ENCODE results near the gene PIAS4. TPM values are rescaled to one million over a fixed set of nuclear protein-coding genes. Genes with fewer than 3 reads are reported as not detected.

Gene PIAS4
- polyA plus RNA-seq, 1 donor (not counting 4 experiments of a cell fraction or from before 2014, with no cell fraction given), result 7.5 TPM

- Histone ChIP-seq H3K36me3 (ENCODE audit: control insufficient read depth in 2 of 2, extremely low read depth in 1 of 2, insufficient read depth in 2 of 2, low read length in 2 of 2) (peaks cover 25 to 28% of the 10 kb centered on the region in 2 experiments), H3K9me1 (ENCODE audit: control insufficient read depth, extremely low read depth, insufficient read depth, low read length) (no peaks in the 10 kb centered on the region), H3K27me3 (ENCODE audit: control insufficient read depth, extremely low read depth, insufficient read depth, low read length) (no peaks in the 10 kb centered on the region), H2AFZ (ENCODE audit: control insufficient read depth, low read length) (no peak overlapping the region), H4K20me1 (ENCODE audit: control insufficient read depth, extremely low read depth, insufficient read depth, low read length) (peaks cover 28% of the 10 kb centered on the region), H3K4me2 (ENCODE audit: control insufficient read depth, extremely low read depth, insufficient read depth, low read depth, low read length) (peak overlapping the region; percentile 95), H3K9ac (ENCODE audit: control insufficient read depth, extremely low read depth, insufficient read depth, low read length) (peak overlapping the region; percentile 85), H3K79me2 (ENCODE audit: control insufficient read depth, insufficient read depth, low read length) (peaks cover 54% of the 10 kb centered on the region), H3K9me3 (ENCODE audit: control insufficient read depth, low read depth, low read length) (no peaks in the 10 kb centered on the region), H3K27ac (ENCODE audit: control insufficient read depth, insufficient read depth, low read length) (peak overlapping the region; percentile 94), H3K4me1 (ENCODE audit: control insufficient read depth, extremely low read depth, insufficient read depth, low read length) (peaks cover 22% of the 10 kb centered on the region), H3K4me3 (ENCODE audit: control insufficient read depth in 2 of 3, extremely low read depth in 1 of 3, insufficient read depth in 2 of 3, low read depth in 1 of 3, low read length in 3 of 3) (peak overlapping the region; percentile 46 to 93 (median 79))
- TF ChIP-seq EZH2 (IDR thresholded peaks at IDR 0.05; ENCODE audit: low read length), result no peak
- TF ChIP-seq, protein P1, sequence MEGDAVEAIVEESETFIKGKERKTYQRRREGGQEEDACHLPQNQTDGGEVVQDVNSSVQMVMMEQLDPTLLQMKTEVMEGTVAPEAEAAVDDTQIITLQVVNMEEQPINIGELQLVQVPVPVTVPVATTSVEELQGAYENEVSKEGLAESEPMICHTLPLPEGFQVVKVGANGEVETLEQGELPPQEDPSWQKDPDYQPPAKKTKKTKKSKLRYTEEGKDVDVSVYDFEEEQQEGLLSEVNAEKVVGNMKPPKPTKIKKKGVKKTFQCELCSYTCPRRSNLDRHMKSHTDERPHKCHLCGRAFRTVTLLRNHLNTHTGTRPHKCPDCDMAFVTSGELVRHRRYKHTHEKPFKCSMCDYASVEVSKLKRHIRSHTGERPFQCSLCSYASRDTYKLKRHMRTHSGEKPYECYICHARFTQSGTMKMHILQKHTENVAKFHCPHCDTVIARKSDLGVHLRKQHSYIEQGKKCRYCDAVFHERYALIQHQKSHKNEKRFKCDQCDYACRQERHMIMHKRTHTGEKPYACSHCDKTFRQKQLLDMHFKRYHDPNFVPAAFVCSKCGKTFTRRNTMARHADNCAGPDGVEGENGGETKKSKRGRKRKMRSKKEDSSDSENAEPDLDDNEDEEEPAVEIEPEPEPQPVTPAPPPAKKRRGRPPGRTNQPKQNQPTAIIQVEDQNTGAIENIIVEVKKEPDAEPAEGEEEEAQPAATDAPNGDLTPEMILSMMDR (optimal IDR thresholded peaks at IDR 0.05 in 1 of 3, IDR thresholded peaks at IDR 0.05 in 1 of 3, conservative IDR thresholded peaks at IDR 0.05 in 1 of 3; ENCODE audit: extremely low read depth in 1 of 3, insufficient read depth in 2 of 3, low read length in 3 of 3), result no peak
- dilution Hi-C loops (cut with MboI; ENCODE audit: extremely low pct_ligation_motif_present, low sequenced_read_pairs), result no loop called here
- peak; percentile 78 for DNase-seq (ENCODE audit: low read depth, low spot score)
- FAIRE-seq, result peak; percentile 77
These were observed 38.7 kb upstream of the PIAS4 start for GRCh38 chr19:3968556-3969434.

GRCh38 chr19:3969435-3970312 is 37.9 kb upstream of the PIAS4 start:
- peak overlapping the region; percentile 85 for H3K9ac ChIP-seq (ENCODE audit: control insufficient read depth, extremely low read depth, insufficient read depth, low read length)
- H3K27me3 ChIP-seq (ENCODE audit: control insufficient read depth, extremely low read depth, insufficient read depth, low read length), result no peaks in the 10 kb centered on the region
- no peak overlapping the region for H2AFZ ChIP-seq (ENCODE audit: control insufficient read depth, low read length)
- peak overlapping the region; percentile 79 to 94 (median 93) for H3K4me3 ChIP-seq (ENCODE audit: control insufficient read depth in 2 of 3, extremely low read depth in 1 of 3, insufficient read depth in 2 of 3, low read depth in 1 of 3, low read length in 3 of 3)
- H3K4me2 ChIP-seq (ENCODE audit: control insufficient read depth, extremely low read depth, insufficient read depth, low read depth, low read length), result peak overlapping the region; percentile 95
- peak; percentile 50 for DNase-seq (ENCODE audit: low read depth, low spot score)
- no peaks in the 10 kb centered on the region for H3K9me3 ChIP-seq (ENCODE audit: control insufficient read depth, low read depth, low read length)
- peaks cover 28% of the 10 kb centered on the region for H4K20me1 ChIP-seq (ENCODE audit: control insufficient read depth, extremely low read depth, insufficient read depth, low read length)
- peaks cover 22% of the 10 kb centered on the region for H3K4me1 ChIP-seq (ENCODE audit: control insufficient read depth, extremely low read depth, insufficient read depth, low read length)
- dilution Hi-C loops (cut with MboI; ENCODE audit: extremely low pct_ligation_motif_present, low sequenced_read_pairs), result no loop called here
- peaks cover 21 to 26% of the 10 kb centered on the region in 2 experiments for H3K36me3 ChIP-seq (ENCODE audit: control insufficient read depth in 2 of 2, extremely low read depth in 1 of 2, insufficient read depth in 2 of 2, low read length in 2 of 2)
- no peak for TF ChIP-seq EZH2 (IDR thresholded peaks at IDR 0.05; ENCODE audit: low read length)
- TF ChIP-seq, protein P1 (optimal IDR thresholded peaks at IDR 0.05 in 1 of 3, IDR thresholded peaks at IDR 0.05 in 1 of 3, conservative IDR thresholded peaks at IDR 0.05 in 1 of 3; ENCODE audit: extremely low read depth in 1 of 3, insufficient read depth in 2 of 3, low read length in 3 of 3), result peak in 1 of 3 experiments; percentile 36
- no peaks in the 10 kb centered on the region for H3K9me1 ChIP-seq (ENCODE audit: control insufficient read depth, extremely low read depth, insufficient read depth, low read length)
- H3K27ac ChIP-seq (ENCODE audit: control insufficient read depth, insufficient read depth, low read length), result peak overlapping the region; percentile 94
- peak; percentile 79 for FAIRE-seq
- H3K79me2 ChIP-seq (ENCODE audit: control insufficient read depth, insufficient read depth, low read length), result peaks cover 49% of the 10 kb centered on the region
